ENCODE results near the gene MAP4K5.
A peak's percentile ranks its signal among the peaks of the same experiment; 100 is the strongest.
"Not testable (repeated sequence)": the region's sequence is repeated elsewhere in the genome, so short reads cannot be mapped to it uniquely, and the experiment has no call there.

MAP4K5 gene

DNA sequence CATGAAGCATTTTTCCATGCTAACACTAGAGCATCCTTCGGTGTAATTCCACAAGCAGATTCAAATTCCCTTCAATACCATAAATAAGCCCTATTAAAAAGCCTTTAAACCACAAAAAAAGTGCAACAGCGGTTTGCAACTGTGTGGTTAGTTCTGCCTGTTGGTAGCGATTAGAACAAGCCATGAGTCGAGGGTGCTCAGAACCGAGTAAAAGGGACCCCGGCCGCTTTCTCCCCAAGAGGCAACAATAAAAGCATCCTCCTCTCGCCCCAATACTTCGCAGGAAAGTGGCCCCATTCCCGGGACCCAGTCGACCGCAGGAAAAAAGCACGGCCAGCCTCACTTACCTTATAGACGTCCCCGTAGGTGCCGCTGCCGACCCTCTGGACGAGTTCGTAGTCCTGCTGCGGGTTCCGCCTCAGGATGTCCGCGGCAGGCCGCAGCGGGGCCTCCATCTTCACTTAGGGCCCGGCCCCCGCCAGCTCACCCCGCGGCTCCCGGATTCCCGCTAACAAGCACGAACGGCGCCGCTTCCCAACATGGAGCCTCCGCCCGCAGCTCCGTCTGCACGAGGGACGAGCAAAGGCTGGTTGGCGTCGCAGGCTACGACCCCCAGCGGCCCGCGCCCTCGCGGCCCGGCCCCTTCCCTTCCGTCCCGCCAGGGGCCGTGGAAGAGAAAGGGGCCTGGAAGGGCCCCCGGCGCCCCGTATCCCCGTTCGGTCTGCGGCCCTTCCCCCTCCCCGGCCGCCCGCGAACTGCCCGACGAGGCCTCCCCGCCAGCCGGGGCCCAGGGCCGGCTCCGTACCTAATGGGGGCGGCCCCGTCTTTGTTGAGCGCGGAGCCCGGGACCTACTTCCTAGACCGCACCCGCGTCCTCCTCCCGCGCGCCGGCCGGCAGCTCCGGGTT lies 521 bp downstream of the MAP4K5 start:
- DNase-seq = peak; percentile 39

DNA sequence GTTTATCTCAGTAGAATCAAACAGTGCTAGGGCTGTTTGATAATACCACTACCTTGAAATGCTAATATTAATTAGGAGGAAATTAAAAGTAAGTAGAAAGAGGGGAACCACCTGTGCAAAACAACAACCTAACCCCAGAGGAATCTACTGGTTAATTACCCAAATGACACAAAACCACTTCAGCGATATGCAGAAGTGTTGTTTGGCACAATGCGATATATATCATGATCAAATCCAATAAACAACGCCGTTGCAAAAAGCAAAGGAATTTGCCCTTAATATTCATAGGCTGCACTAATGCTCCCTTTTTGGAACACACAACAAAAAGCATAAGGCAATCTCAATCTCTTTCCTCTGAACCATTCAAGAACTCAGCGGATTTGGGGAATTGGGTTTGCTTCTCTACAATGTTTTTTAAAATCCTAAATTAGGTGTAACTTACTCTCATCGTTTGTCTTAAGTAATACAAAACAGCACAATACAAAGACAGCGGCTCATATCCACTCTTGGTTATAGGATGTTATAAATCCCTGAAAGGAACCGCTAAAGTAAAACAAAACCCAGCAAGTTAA lies 1.5 kb downstream of the MAP4K5 start:
- DNase-seq = no peak

- DNase-seq = no peak
Measured at GRCh38 chr14:50530358-50530757, 2.0 kb downstream of the MAP4K5 start.

GRCh38 chr14:50529288-50530179 lies 2.8 kb downstream of the MAP4K5 start:
- no peak for DNase-seq

- no peak for DNase-seq
Measured at GRCh38 chr14:50528000-50528399, 4.4 kb downstream of the MAP4K5 start.

DNA sequence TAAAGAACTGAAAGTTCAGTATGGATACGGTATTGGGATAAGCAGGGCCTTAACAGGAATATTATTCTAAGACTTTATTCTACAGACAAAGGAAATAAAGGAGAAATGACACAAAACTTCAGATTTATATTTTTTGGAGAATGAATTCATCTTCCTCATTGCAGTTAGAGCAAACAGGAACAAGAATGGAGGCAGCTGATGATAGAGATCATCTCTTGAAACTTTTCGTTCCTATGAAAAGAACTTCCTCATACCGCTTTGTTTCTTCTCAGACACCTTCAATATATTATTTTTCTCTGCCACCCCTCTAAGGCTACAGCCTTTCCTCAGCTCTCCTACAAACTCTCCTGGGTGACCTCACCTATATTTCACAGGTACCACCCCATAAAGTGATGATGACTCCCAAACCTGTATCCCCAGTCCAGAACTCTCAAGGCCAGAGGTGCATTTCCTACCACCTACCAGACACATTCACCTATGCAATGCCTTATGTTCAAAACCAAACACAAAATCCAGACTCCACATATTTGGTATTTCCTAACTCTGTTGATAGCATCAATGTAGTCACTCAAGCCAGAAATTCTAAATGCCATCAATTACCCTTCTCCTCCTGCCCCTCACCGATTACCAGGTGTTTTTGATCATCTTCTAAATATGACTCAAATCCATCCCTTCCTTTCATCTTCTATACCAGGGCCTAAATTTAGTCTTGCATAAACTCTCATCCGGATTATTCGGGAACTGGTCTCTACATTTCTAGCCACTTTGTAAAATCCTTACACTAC lies 7.4 kb downstream of the MAP4K5 start:
- no peak for DNase-seq

GRCh38 chr14:50524060-50524459 lies 8.3 kb downstream of the MAP4K5 start:
- peak; percentile 22 for DNase-seq

DNA sequence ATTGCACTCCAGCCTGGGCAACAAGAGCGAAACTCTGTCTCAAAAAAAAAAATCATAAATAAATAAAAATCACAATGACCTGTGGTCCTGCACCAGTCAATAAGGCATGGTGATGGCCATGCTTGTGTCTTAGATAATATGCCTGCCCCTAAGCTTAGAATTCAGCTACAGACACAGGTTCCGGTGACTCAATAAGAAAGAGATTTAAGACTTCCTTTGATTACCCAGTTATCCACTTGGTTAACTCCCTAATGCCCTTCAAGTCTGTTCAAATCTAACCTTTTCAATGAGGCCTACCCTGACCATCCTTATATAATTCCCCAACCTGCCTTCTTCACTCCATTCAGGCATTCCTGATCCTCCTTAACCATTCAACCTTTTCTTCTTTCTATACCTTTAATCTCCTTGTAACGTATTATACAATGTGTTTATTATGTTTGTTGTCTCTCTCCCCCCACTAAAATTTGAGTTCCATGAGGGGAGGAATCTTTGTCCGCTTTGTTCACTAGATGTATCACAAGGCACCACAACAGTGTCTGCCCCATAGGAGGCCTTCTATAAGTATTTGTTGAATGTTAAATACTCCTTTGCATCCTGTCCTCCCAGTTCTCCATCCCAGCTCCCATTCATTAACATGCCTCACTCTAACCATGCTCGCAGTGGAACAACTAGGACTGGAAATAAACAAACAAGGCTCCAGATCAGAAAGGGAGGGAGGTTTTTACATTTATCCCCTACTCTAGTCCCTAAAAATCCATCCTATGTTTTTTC lies 8.9 kb downstream of the MAP4K5 start:
- no peak for DNase-seq

- peak; percentile 69 for DNase-seq
Measured at GRCh38 chr14:50521912-50522341, 10.4 kb downstream of the MAP4K5 start.

GRCh38 chr14:50520947-50521815 lies 11.2 kb downstream of the MAP4K5 start:
- DNase-seq = peak; percentile 88

DNA sequence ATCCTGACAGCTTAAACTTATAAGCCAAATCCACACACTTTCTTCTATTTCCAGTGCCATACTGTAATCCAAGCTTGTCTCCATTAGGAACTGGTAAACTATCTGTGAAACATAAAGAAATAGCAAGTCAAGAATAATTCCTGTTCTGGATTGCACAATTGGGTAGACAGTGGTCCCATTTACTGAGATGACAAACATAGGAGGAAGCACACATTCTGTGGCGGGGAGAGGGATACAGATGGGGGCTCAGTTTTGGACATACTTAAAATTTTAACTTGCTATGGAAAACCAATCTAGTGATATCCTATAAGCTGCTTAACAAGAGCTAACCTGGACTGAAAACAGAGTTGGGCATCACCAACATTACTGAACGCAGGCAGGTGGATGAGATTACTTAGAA lies 16.3 kb downstream of the MAP4K5 start:
- no peak for DNase-seq

GRCh38 chr14:50512463-50512862 lies 19.9 kb downstream of the MAP4K5 start:
- no peak for DNase-seq

- DNase-seq = no peak
Measured at GRCh38 chr14:50510157-50510556, 22.2 kb downstream of the MAP4K5 start.

DNA sequence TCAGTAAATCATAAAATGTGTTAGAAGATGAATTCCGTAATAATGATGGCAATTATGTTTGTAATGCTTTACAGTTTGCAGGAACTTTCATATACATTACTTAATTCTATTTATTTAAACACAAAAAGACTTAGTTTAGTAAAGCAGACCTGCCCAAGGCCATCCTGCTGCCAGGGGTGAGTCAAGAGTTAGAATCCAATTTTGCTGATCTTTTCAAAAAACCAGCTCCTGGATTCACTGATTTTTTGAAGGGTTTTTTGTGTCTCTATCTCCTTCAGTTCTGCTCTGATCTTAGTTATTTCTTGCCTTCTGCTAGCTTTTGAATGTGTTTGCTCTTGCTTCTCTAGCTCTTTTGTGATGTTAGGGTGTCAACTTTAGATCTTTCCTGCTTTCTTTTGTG lies 25.3 kb downstream of the MAP4K5 start:
- DNase-seq = not testable (repeated sequence)

GRCh38 chr14:50501642-50502041 lies 30.7 kb downstream of the MAP4K5 start:
- no peak for DNase-seq

GRCh38 chr14:50497351-50497750 lies 35.0 kb downstream of the MAP4K5 start:
- no peak for DNase-seq

DNA sequence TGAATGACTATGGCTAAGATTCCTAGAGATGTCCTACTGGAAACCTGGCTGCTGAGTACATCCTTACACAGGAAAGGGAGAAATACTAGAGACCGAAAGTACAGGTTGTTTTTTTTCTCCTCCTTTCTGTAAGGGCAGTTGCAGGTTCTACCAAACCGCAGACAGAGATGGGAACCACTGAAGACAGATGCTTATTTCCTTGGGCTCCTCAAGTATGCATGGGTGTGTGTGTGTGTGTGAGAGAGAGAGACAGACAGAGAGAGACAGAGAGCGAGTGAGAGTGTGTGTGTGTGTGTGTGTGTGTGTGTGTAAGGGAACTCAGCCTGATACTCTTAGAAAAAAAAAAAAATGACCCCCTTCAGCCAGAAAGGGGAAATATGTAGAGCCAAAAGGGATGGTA lies 42.5 kb downstream of the MAP4K5 start:
- no peak for DNase-seq

DNA sequence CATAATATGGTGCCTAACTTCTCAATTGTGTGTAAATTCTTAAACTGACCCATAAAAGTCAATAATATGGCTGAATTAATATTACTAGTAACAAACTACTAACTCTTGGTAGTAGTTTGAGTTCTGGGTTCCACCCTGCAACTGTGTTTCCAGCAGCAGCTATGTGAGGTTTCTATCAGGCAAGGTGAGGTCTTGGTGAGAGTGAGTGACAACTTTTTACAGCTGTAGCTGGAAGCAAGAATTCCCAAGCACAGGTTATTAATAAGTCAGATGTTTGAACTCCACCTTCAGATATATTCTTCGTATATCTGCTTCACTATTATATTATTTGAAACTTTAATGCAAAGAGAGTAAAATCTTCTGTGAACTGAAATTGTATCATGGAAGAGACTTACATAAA lies 43.8 kb downstream of the MAP4K5 start:
- DNase-seq = no peak

DNA sequence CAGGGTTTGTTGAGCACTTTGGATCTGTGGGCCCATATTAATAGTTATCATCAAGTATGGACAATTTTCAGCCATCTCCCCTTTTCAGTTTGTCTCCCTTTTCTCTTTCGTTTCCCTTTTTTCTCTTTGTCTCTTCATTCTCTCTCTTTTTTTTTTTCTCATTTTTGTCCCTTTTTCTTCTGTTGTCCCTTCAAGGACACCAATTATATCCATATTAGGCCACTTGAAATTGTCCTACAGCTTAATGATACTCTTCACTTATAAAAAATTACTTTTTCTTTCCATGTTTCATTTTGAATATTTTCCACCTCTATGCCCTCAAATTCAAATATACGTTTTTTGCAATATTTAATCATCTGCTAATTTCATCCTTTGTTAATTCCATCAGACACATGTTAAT lies 53.3 kb downstream of the MAP4K5 start:
- no peak for DNase-seq

- no peak for DNase-seq
Measured at GRCh38 chr14:50477760-50478159, 54.6 kb downstream of the MAP4K5 start.

DNA sequence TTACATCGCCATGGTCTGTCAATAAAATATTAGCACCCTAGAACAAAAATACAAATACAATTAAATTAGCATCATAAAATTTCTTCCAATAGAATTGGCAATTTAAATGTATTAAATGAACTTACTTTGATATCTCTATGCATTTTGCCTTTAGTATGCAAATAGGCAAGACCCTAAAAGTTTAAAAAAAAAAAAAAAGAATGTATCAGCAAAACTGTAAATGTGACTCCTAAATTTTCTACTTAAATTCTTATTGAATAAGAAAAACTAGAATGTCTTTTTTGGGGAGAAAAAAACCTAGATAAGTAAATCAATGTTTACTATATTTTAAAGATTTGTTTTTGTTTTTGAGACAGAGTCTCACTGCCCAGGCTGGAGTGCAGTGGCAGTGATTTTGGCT lies 56.2 kb downstream of the MAP4K5 start:
- no peak for DNase-seq
